ENCODE measurements around the gene MAST1.

MAST1 gene

DNA sequence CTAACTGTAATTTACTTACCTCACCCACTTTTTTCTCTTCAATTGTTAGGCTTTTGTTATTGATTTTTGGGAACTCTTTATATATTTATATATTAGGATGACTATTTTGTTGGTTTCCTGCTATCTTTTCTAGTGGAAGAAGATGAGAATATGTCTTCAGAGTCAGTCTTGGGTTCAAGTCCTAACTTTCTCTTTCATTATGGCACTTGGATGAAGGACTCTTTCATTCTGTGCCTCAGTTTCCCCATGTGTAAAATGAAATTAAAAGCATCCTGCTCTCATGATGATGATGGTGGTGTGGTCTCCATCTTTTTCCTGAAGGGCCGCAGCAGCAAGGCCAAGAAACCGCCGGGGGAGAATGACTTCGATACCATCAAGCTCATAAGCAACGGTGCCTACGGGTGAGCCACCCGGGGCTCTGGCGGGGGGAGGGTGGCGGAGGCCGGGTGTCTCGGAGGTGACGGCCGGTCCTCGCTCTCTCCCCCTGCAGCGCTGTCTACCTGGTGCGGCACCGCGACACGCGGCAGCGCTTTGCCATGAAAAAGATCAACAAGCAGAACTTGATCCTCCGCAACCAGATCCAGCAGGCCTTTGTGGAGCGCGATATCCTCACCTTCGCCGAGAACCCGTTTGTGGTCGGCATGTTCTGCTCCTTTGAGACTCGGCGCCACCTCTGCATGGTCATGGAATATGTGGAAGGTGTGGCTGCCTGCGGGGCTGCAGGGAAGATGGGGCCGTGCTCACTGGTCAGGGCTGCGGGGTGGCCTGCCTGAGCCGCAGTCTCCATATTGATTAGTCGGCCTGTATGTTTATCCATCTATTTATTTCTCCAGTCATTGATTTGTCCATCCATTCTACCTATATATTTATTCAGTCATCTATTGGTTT is 20.0 kb downstream of the MAST1 start:
- Histone ChIP-seq H3K4me3 (IDR thresholded peaks at IDR 0.05; ENCODE audit: insufficient read depth, low read depth, low read length) (no peak overlapping the region), H3K4me1 (ENCODE audit: low read depth, poor library complexity, severe bottlenecking) (no peaks in the 10 kb centered on the region), H2AFZ (ENCODE audit: low read depth) (no peak overlapping the region), H4K20me1 (ENCODE audit: insufficient read depth) (no peaks in the 10 kb centered on the region), H3K36me3 (ENCODE audit: insufficient read depth) (no peaks in the 10 kb centered on the region), H3K27me3 (ENCODE audit: insufficient read depth, low read depth) (no peaks in the 10 kb centered on the region), H3K27ac (no peak overlapping the region), H3K9ac (no peak overlapping the region), H3K4me2 (no peak overlapping the region), H3K79me2 (ENCODE audit: insufficient read depth, low read depth) (no peaks in the 10 kb centered on the region)
- TF ChIP-seq, protein P1, sequence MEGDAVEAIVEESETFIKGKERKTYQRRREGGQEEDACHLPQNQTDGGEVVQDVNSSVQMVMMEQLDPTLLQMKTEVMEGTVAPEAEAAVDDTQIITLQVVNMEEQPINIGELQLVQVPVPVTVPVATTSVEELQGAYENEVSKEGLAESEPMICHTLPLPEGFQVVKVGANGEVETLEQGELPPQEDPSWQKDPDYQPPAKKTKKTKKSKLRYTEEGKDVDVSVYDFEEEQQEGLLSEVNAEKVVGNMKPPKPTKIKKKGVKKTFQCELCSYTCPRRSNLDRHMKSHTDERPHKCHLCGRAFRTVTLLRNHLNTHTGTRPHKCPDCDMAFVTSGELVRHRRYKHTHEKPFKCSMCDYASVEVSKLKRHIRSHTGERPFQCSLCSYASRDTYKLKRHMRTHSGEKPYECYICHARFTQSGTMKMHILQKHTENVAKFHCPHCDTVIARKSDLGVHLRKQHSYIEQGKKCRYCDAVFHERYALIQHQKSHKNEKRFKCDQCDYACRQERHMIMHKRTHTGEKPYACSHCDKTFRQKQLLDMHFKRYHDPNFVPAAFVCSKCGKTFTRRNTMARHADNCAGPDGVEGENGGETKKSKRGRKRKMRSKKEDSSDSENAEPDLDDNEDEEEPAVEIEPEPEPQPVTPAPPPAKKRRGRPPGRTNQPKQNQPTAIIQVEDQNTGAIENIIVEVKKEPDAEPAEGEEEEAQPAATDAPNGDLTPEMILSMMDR (conservative IDR thresholded peaks at IDR 0.05; ENCODE audit: low read depth, low read length): no peak

DNA sequence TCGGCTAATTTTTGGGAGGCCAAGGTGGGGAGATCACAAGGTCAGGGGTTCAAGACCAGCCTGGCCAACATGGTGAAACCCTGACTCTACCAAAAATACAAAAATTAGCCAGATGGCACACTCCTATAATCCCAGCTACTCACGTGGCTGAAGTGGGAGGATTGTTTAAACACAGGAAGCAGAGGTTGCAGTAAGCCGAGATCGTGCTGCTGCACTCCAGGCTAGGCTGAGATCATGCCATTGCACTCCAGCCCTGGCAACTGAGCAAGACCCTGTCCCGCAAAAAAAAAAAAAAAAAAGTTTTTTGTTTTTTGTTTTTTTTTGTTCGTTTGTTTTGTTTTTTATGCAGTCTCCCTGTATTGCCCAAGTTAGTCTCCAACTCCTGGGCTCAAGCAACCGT is 21.2 kb downstream of the MAST1 start:
- Histone ChIP-seq H3K9ac (no peak overlapping the region), H3K27me3 (ENCODE audit: insufficient read depth, low read depth) (no peaks in the 10 kb centered on the region; the same call in 1 of the 2 replicates), H3K4me2 (no peak overlapping the region), H3K27ac (no peak overlapping the region), H2AFZ (ENCODE audit: low read depth) (no peak overlapping the region), H3K36me3 (ENCODE audit: insufficient read depth) (no peaks in the 10 kb centered on the region), H3K79me2 (ENCODE audit: insufficient read depth, low read depth) (no peaks in the 10 kb centered on the region), H3K4me1 (ENCODE audit: low read depth, poor library complexity, severe bottlenecking) (no peaks in the 10 kb centered on the region), H3K4me3 (IDR thresholded peaks at IDR 0.05; ENCODE audit: insufficient read depth, low read depth, low read length) (no peak overlapping the region), H4K20me1 (ENCODE audit: insufficient read depth) (no peaks in the 10 kb centered on the region)
- TF ChIP-seq, protein P1 (conservative IDR thresholded peaks at IDR 0.05; ENCODE audit: low read depth, low read length): no peak

DNA sequence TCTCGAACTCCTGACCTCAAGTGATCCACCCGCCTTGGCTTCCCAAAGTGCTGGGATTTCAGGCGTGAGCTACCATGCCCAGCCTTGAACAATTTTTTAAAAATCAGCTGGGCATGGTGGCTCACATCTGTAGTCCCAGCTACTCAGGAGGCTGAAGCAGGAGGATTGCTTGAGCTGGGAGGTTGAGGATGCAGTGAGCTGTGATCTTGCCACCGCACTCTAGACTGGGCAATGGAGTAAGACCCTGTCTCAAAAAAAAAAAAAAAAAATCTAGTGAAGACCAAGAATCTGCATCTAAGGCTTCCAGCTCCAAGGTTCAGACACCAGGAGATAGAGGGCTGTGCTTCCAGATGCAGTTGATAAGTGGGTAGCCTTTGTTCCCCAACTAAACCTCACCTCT is 25.8 kb downstream of the MAST1 start:
- Histone ChIP-seq H3K4me1 (ENCODE audit: low read depth, poor library complexity, severe bottlenecking) (peaks cover 10% of the 10 kb centered on the region), H4K20me1 (ENCODE audit: insufficient read depth) (no peaks in the 10 kb centered on the region), H3K36me3 (ENCODE audit: insufficient read depth) (no peaks in the 10 kb centered on the region), H3K79me2 (ENCODE audit: insufficient read depth, low read depth) (no peaks in the 10 kb centered on the region), H3K27me3 (ENCODE audit: insufficient read depth, low read depth) (no peaks in the 10 kb centered on the region; the same call in 1 of the 2 replicates), H3K4me2 (no peak overlapping the region), H2AFZ (ENCODE audit: low read depth) (no peak overlapping the region), H3K4me3 (IDR thresholded peaks at IDR 0.05; ENCODE audit: insufficient read depth, low read depth, low read length) (no peak overlapping the region), H3K9ac (no peak overlapping the region), H3K27ac (no peak overlapping the region)
- TF ChIP-seq, protein P1 (conservative IDR thresholded peaks at IDR 0.05; ENCODE audit: low read depth, low read length): no peak

DNA sequence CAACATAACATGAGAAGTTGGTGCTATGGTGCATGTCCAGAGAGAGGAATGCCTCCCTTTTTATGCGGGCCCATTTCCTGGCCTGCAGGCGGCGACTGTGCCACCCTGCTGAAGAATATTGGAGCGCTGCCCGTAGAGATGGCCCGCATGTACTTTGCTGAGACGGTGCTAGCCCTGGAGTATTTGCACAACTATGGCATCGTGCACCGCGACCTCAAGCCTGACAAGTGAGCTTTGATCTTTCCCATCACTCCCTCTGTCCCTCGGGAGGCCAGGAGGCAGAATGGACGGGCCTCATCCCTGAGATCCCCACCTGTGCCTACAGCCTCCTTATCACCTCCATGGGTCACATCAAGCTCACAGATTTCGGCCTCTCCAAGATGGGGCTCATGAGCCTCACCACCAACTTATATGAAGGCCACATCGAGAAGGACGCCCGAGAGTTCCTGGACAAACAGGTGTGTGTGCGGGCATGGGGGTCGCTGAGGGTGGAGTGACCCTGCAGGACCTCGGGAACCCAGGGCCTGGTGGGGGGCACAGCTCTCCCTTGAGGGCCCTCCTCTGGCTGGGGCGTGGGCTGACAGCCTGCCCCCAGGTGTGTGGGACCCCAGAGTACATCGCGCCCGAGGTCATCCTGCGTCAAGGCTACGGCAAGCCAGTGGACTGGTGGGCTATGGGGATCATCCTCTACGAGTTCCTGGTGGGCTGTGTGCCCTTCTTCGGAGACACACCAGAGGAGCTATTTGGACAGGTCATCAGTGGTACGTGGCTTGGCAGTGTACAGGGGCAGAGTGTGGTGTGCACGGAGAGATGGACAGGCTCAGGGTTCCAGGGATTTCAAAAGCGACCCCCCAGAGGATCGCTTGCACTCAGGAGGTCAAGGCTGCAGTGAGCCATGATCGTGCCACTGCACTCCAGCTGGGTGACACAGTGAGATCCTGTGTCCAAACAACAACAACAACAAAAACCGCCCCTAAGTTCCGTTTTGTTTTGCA is 26.7 kb downstream of the MAST1 start:
- TF ChIP-seq, protein P1 (conservative IDR thresholded peaks at IDR 0.05; ENCODE audit: low read depth, low read length): no peak

More for the DNA sequence above, 26.7 kb downstream of the MAST1 start:
- H3K27me3 ChIP-seq (ENCODE audit: insufficient read depth, low read depth): no peaks in the 10 kb centered on the region; the same call in 1 of the 2 replicates
- H3K4me1 ChIP-seq (ENCODE audit: low read depth, poor library complexity, severe bottlenecking): peaks cover 10% of the 10 kb centered on the region
- H3K36me3 ChIP-seq (ENCODE audit: insufficient read depth): no peaks in the 10 kb centered on the region
- no peak overlapping the region for H3K4me3 ChIP-seq (IDR thresholded peaks at IDR 0.05; ENCODE audit: insufficient read depth, low read depth, low read length)
- H4K20me1 ChIP-seq (ENCODE audit: insufficient read depth): no peaks in the 10 kb centered on the region
- no peaks in the 10 kb centered on the region for H3K79me2 ChIP-seq (ENCODE audit: insufficient read depth, low read depth)
- H3K4me2 ChIP-seq: no peak overlapping the region
- H3K27ac ChIP-seq: no peak overlapping the region
- no peak overlapping the region for H2AFZ ChIP-seq (ENCODE audit: low read depth)
- H3K9ac ChIP-seq: no peak overlapping the region
